H1 (cell line): ENCODE measurements around the gene TACR3. TPM values are rescaled to one million over a fixed set of nuclear protein-coding genes. Genes with fewer than 3 reads are reported as not detected.

Experiments used
- CBX8 ChIP-seq: fragments of 300-800, 300-1000 bp; sonication (generic); IDR thresholded peaks from 2 replicates; pipeline ENCODE4 v1.7.1; 2016; ENCODE audit warnings: low read depth, low read length, borderline replicate concordance
- RNF2 ChIP-seq: fragments of 200-900, 300-1000 bp; sonication (generic); IDR thresholded peaks from 2 replicates; pipeline ENCODE4 v1.7.1; 2016; ENCODE audit warnings: borderline replicate concordance, low read depth, mild to moderate bottlenecking, antibody characterized with exemption, low read length; ENCODE audit not compliant: poor library complexity, severe bottlenecking; ENCODE audit errors: missing control alignments
- TAF7 ChIP-seq: optimal IDR thresholded peaks from 2 replicates; pipeline ENCODE3; 2011; ENCODE audit warnings: low read depth, mild to moderate bottlenecking, inconsistent platforms, low read length, moderate library complexity, borderline replicate concordance
- polyA plus RNA-seq, 7 experiments: library from polyadenylated mRNA; depleted of rRNA in 3 of 7; stranded (reverse) in 5 of 7; unstranded in 2 of 7; fragments of >200 nt in 5 of 7; fragments of 200-250 nt in 2 of 7; gene quantifications; 1 replicate in 5 of 7; 2 replicates in 1 of 7; 4 replicates in 1 of 7; pipeline versions ENCODE4 v1.2.1 to v1.2.3, GENCODE V29; 2011 to 2013; ENCODE audit warnings: missing spikeins in 2 of 7, mixed read lengths in 2 of 7
- total RNA-seq: library from RNA; stranded (reverse); fragmentation: NEBNext Ultra II Directional; extraction: Animal tissue kit (Norgen Biotek cat#: 25700); gene quantifications from 2 replicates; pipeline ENCODE4 v1.2.1, GENCODE V29; 2021
- TF ChIP-seq, protein P1 (sequence below): IDR thresholded peaks from 2 replicates; pipeline ENCODE4 v1.6.1; 2012; ENCODE audit warnings: low read length, inconsistent platforms

TACR3 gene
- total and polyA plus RNA-seq, 2 of the 8 experiments (the other 6 are each of a cell fraction or from before 2014, with no cell fraction given): 0.30 to 2.3 TPM

DNA sequence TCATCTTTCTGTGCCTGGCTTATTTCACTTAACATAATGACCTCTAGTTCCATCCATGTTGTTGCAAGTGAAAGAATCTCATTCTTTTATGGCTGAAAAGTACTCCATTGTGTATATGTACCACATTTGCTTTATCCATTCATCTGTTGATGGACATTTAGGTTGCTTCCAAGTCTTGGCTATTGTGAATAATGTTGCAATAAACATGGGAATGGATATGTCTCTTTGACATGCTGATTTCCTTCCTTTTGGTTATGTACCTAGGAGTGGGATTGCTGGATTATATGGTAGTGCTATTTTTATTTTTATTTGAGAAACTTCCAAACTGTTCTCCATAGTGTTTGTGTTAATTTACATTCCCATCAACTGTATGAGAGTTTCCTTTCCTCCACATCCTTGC lies 71.2 kb downstream of the TACR3 start (continued):
- TF ChIP-seq, protein P1, sequence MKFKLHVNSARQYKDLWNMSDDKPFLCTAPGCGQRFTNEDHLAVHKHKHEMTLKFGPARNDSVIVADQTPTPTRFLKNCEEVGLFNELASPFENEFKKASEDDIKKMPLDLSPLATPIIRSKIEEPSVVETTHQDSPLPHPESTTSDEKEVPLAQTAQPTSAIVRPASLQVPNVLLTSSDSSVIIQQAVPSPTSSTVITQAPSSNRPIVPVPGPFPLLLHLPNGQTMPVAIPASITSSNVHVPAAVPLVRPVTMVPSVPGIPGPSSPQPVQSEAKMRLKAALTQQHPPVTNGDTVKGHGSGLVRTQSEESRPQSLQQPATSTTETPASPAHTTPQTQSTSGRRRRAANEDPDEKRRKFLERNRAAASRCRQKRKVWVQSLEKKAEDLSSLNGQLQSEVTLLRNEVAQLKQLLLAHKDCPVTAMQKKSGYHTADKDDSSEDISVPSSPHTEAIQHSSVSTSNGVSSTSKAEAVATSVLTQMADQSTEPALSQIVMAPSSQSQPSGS: no peak
- no peak for TF ChIP-seq TAF7
- no peak for TF ChIP-seq CBX8
- no peak for TF ChIP-seq RNF2
